Osteoblast (primary cell): ENCODE results near the gene LHB. TPM values are rescaled to one million over a fixed set of nuclear protein-coding genes. Genes with fewer than 3 reads are reported as not detected.
"Not testable (repeated sequence)": the region's sequence is repeated elsewhere in the genome, so short reads cannot be mapped to it uniquely, and the experiment has no call there.

Experiments used
- DNase-seq: peaks from one replicate; pipeline ENCODE4 v3.0.0; 2011; ENCODE audit warnings: low spot score, mixed read lengths; ENCODE audit not compliant: insufficient read length; ENCODE audit errors: missing footprints
- H2AFZ ChIP-seq: 2 replicates; pipeline ENCODE4 v1.6.0; 2011; ENCODE audit warnings: mild to moderate bottlenecking, low read length
- H3K27ac ChIP-seq: 2 replicates; pipeline ENCODE4 v1.5.1; 2011; ENCODE audit warnings: mild to moderate bottlenecking, low read depth, low read length, moderate library complexity
- H3K27me3 ChIP-seq: 2 replicates; pipeline ENCODE4 v1.6.0; 2012; ENCODE audit warnings: mild to moderate bottlenecking, control low read depth, inconsistent platforms, low read length, moderate library complexity; ENCODE audit not compliant: insufficient read depth
- H3K36me3 ChIP-seq: 2 replicates; pipeline ENCODE4 v1.5.1; 2011; ENCODE audit warnings: mild to moderate bottlenecking, low read length, control low read depth, moderate library complexity; ENCODE audit not compliant: insufficient read depth
- H3K4me1 ChIP-seq: 2 replicates; pipeline ENCODE4 v1.5.1; 2011; ENCODE audit warnings: mild to moderate bottlenecking, low read length, control low read depth, moderate library complexity; ENCODE audit not compliant: insufficient read depth
- H3K4me2 ChIP-seq: 2 replicates; pipeline ENCODE4 v1.6.0; 2011; ENCODE audit warnings: mild to moderate bottlenecking, low read length; ENCODE audit not compliant: insufficient read depth
- H3K4me3 ChIP-seq: fragments of 200-600 bp; sonication (generic); 3 replicates; pipeline ENCODE4 v1.5.1; 2012; ENCODE audit warnings: mild to moderate bottlenecking, low read length, inconsistent platforms; ENCODE audit not compliant: insufficient read depth
- H3K79me2 ChIP-seq: 2 replicates; pipeline ENCODE4 v1.6.0; 2012; ENCODE audit warnings: mild to moderate bottlenecking, low read length, control low read depth, inconsistent platforms; ENCODE audit not compliant: insufficient read depth
- H3K9me3 ChIP-seq: 2 replicates; pipeline ENCODE4 v1.5.1; 2011; ENCODE audit warnings: low read depth, low read length, control low read depth
- H4K20me1 ChIP-seq: 2 replicates; pipeline ENCODE4 v1.6.0; 2012; ENCODE audit warnings: mild to moderate bottlenecking, low read length, control low read depth; ENCODE audit not compliant: insufficient read depth
- CTCF ChIP-seq: IDR thresholded peaks from 2 replicates; pipeline ENCODE4 v1.5.1; 2011; ENCODE audit warnings: mild to moderate bottlenecking, low read depth, low read length, moderate library complexity; ENCODE audit errors: extremely low read depth
- total RNA-seq: library from RNA; depleted of rRNA; stranded (reverse); fragments of >200 nt; gene quantifications from 2 replicates; pipeline ENCODE4 v1.2.3, GENCODE V29; 2012

Gene LHB
- total RNA-seq, 1 donor: not detected

GRCh38 chr19:49022116-49022515, 5.2 kb upstream of the LHB start:
- Histone ChIP-seq H3K9me3 (no peaks in the 10 kb centered on the region), H3K27ac (no peak overlapping the region), H3K4me1 (peaks cover 15% of the 10 kb centered on the region), H3K4me3 (no peak overlapping the region), H3K79me2 (no peaks in the 10 kb centered on the region), H4K20me1 (no peaks in the 10 kb centered on the region), H2AFZ (no peak overlapping the region), H3K27me3 (no peaks in the 10 kb centered on the region), H3K36me3 (no peaks in the 10 kb centered on the region), H3K4me2 (no peak overlapping the region)
- DNase-seq: no peak
- no peak for TF ChIP-seq CTCF

DNA sequence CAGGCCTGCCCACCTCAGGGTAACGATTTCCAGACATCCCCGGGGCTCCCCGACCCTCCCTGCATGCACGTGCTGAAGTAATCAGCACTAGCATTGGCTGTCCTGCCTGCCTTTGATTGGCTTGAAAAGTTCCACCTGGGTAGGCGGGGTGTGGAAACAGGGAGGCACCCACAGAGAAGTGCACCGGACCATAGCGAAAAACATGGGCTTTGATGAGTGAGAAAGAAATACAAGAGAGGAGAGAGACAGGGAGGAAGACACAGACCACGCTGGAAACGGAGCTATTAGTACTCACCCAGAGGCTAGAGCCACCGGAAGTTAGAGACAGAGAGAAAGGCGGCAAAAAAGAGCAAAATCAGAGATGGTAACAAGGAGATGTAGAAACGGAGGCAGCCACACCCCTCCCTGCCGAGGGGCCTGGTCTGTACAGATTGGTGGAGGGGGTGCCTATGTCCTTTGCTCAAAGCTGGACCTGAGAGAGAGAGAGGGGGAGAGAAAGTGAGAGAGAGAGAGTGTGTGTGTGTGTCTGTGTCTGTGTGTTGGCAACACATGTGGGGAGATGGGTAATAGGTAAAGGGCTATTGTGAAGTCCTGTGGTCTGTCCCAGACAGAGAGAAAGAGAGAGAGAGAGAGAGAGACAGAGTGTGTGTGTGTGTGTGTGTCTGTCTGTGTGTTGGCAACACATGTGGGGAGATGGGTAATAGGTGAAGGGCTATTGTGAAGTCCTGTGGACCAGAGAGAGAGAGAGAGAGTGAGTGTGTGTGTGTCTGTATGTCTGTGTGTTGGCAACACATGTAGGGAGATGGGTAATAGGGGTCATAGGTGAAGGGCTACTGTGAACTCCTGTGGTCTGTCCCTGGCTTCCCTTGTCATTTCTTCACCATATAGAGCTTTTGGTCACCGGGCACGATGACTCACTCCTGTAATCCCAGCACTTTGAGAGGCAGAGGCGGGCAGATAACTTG, 4.3 kb upstream of the LHB start:
- Histone ChIP-seq H3K79me2 (no peaks in the 10 kb centered on the region), H3K4me1 (peaks cover 15% of the 10 kb centered on the region), H3K27me3 (no peaks in the 10 kb centered on the region), H4K20me1 (no peaks in the 10 kb centered on the region), H3K27ac (no peak overlapping the region), H3K4me2 (no peak overlapping the region), H2AFZ (no peak overlapping the region), H3K36me3 (no peaks in the 10 kb centered on the region), H3K4me3 (no peak overlapping the region), H3K9me3 (no peaks in the 10 kb centered on the region)
- DNase-seq: peak; percentile 85
- TF ChIP-seq CTCF: no peak

GRCh38 chr19:49020342-49020741, 3.5 kb upstream of the LHB start:
- no peaks in the 10 kb centered on the region for H4K20me1 ChIP-seq
- no peak overlapping the region for H3K4me3 ChIP-seq
- TF ChIP-seq CTCF: no peak
- DNase-seq: no peak
- peaks cover 7% of the 10 kb centered on the region for H3K36me3 ChIP-seq
- no peak overlapping the region for H2AFZ ChIP-seq
- H3K27ac ChIP-seq: no peak overlapping the region
- no peak overlapping the region for H3K4me2 ChIP-seq
- H3K27me3 ChIP-seq: no peaks in the 10 kb centered on the region
- H3K9me3 ChIP-seq: no peaks in the 10 kb centered on the region
- H3K79me2 ChIP-seq: no peaks in the 10 kb centered on the region
- peaks cover 15% of the 10 kb centered on the region for H3K4me1 ChIP-seq

DNA sequence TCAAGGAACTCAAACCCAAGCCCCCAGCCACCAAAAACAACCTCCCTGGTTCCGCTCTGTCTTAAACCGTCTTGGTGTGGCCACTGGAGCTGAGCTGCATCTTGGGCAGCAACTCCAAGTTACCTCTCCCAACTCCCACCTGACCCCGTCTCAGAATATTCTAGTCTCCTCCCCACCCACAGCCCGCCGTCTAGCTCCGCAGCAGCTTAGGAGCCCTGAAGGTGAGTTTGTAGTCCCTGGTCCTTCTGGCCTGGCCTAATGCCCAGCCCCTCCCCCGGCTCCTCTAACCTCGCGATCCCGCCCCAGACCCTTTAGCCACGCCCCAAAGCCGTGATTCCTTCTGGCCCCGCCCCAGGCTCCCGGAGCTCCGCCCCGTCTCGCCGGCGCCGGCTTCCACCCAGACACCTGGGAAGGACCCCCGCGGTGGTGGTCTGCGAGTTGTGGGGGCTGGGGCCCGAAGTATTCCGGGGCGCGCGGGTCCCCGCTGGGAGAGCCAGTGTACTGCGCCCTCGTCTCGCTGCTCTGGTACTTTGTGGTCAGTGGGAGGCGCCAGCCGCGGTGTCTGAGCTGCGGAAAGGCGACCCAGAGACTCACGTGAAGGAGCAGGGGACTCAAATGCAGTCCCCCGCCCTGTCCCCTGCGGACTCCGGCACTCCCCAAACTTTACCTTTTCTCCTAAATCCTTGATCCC, 2.5 kb upstream of the LHB start:
- Histone ChIP-seq H3K27me3 (no peaks in the 10 kb centered on the region), H2AFZ (peak overlapping the region; percentile 72), H3K4me1 (peaks cover 15% of the 10 kb centered on the region), H3K9me3 (no peaks in the 10 kb centered on the region), H3K79me2 (no peaks in the 10 kb centered on the region), H4K20me1 (no peaks in the 10 kb centered on the region), H3K27ac (no peak overlapping the region), H3K4me3 (peak overlapping the region; percentile 70), H3K4me2 (peak overlapping the region; percentile 77), H3K36me3 (peaks cover 13% of the 10 kb centered on the region)
- DNase-seq: peak; percentile 94
- peak; percentile 13 for TF ChIP-seq CTCF

DNA sequence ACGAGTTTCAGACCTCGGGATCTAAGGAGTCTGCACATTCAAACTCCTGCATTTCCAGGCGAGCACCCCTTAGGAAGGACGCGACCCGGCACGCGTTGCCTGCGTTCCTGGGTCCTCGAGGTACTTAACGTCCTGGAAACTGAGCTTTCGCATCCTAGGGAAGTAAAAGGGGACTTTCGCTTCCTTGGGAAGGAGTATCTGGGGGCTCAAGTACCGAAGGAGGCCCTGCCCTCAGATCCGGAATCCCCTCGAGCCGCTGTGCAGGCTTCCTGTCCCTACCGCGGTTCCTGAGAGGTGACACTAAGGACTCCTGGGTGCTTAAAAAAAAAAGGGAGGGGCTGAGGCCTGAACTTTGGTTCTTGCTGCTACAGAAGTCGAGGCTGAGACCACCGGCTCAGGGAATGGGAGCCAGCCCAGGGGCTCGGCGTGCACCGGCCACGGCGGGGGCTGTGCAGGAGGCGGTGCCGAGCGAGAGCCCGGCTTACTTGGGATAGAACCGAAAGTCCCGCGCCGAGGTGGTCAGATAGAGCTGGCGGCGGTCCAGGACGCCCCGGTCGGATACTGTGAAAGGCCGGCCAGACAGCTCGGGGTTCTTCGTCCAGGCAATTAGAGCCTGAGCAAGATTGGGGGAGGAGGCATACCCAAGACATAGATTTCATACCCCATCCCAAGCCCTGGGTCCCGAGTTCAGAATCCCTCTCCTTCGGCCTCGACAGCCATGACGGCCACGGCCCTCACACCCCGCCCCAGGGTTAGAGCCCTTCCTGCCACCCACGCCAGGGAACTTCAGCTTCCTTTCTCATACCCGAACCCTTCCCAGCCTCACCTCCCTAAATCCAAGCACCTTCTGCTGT, 1.7 kb upstream of the LHB start:
- H3K9me3 ChIP-seq, H3K27me3 ChIP-seq, H3K27ac ChIP-seq, H4K20me1 ChIP-seq, H3K79me2 ChIP-seq: not testable (repeated sequence)
- Histone ChIP-seq H3K36me3 (peaks cover 13% of the 10 kb centered on the region), H3K4me2 (peak overlapping the region; percentile 77), H2AFZ (peak overlapping the region; percentile 72), H3K4me1 (peaks cover 15% of the 10 kb centered on the region), H3K4me3 (peak overlapping the region; percentile 70)
- peak; percentile 72 for DNase-seq
